GM13976 (cell line): ENCODE data around the gene AKAP8L.

Source experiments
- DNase-seq: peaks from one replicate; pipeline ENCODE4 v3.0.0; 2012; ENCODE audit warnings: low spot score
- CTCF ChIP-seq: IDR thresholded peaks from 2 replicates; pipeline ENCODE4 v1.5.1; 2012; ENCODE audit warnings: borderline replicate concordance, mild to moderate bottlenecking; ENCODE audit not compliant: insufficient read depth; ENCODE audit errors: extremely low read depth, missing control alignments, control extremely low read depth
- in situ Hi-C: fragments of 300-500 bp; cut with MboI; formaldehyde crosslinking; loops from one replicate; pipeline ENCODE4 v1.12.0; 2022; ENCODE audit warnings: low sequenced_read_pairs, mixed read lengths, inconsistent platforms; ENCODE audit not compliant: unreplicated experiment

Gene AKAP8L

DNA sequence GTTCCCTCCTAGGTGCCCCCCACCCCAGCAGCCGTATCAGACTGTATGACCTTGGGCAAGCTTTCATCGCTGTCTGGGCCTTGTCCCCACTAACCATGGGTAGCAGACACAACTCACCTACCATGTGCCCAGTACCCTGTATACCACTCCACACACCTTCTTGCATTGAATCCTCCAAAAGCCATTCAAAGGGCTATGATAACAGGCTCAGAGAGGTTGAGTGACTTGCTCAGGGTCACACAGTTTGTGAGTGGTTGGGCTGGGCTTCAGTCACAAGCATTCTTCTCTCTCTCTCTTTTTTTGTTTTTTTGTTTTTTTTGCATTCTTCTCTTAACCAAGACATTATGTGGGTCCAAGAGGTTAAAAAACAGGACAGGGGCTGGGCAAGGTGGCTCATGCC is 42.9 kb upstream of the AKAP8L start:
- no peak for DNase-seq
- in situ Hi-C loops: no loop called here
- TF ChIP-seq CTCF: no peak

DNA sequence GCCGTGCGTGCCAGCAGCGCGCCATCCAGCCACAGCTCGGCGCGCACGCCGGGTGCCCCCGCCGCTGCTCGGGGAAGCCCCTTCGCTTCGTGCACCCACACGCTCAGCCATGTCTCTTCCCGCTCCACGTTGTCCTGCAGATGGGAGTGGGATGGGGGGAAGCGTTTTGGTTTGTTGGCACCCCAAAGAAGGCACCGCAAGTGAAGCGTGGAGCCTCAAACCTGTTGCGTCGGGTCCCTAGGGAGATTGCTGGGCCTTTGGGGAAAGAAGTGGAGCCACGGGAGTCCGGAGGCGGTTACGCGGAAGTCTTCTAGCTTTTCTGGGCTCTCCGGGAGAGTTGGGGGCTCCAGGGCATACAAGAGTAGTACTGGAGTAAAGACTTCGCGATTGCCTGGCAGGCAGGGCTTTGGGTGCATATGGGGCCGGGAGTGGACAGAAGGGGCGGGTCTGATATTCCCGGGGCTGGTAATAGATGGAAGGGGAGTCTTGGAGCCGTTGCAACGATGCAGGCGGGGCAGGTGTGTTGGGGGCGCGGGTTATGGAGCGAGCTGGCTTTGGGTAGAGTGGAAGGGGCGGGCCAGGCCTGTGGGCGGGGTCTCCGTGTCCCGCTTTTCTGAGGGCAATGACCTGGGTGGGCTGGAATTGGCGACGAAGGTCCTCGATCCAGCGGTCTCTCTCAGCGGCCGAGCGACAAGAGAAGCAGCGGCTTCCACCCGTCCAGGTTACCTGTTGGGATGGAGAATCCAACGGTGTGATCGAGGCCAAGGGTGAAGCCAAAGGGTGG is 39.1 kb upstream of the AKAP8L start:
- TF ChIP-seq CTCF: no peak
- in situ Hi-C loops: no loop called here
- no peak for DNase-seq

DNA sequence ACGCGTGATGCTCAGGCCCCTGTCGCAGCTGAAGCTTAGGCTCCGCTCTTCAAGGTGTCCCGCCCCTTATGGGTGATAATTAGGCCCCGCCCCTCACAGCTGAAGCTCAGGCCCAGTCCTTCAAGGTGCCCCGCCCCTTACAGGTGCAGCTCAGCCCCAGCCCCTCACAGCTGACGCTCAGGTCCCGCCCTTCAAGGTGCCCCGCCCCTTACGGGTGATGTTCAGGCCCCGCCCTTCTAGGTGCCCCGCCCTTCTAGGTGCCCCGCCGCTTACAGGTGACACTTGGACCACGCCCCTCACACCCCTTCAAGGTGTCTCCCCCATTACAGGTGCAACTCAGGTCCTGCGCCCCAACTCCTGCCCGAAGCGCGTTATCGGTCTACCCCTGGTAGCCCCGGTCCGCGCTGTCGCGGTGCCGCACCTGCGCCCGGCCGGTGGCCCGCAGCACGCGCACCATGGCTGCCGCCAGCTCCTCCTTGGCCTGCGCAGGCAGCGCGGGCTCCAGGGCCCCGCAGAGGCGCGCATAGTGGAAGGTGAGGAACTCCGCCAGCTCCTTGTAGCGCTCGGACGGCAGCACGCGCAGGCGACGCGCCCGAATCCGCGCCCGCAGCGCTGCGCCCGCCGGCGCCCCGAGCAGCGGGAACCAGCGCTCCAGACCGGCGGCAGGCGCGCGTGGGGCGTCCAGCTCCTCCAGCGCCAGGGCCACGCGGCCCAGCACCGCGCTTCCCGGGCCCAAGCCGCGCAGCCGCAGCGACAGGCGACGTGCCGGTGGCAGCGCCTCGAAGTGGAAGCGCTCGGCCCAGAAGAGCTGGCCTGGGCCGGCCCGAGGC is 38.3 kb upstream of the AKAP8L start:
- DNase-seq: no peak
- in situ Hi-C loops: no loop called here
- no peak for TF ChIP-seq CTCF

DNA sequence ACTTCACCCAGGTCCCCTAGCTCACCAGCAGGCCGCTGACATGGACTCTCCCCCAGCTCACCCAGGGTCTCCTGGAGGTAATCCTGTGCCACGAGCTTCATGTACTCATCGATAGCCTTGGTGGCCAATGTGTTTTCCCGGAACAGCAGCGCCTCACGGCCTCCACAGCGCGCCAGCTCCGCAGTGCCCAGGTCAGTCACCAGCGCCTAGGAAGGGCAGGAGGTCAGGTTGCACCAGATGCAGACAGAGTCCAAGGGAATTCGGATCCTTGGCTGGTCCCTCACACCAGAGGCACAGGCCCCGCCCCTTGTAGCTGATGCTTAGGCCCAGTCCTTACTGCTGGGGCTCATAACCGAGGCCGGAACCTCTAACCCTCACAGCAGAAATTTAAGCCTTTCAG is 37.7 kb upstream of the AKAP8L start:
- in situ Hi-C loops: no loop called here
- no peak for DNase-seq
- TF ChIP-seq CTCF: no peak

GRCh38 chr19:15455996-15456395 is 37.2 kb upstream of the AKAP8L start:
- in situ Hi-C loops: no loop called here
- no peak for DNase-seq
- TF ChIP-seq CTCF: no peak

GRCh38 chr19:15453906-15454860 is 35.4 kb upstream of the AKAP8L start:
- no peak for DNase-seq
- TF ChIP-seq CTCF: no peak
- in situ Hi-C loops: no loop called here
